Activated CD8-positive, alpha-beta memory T cell treated with anti-CD3 and anti-CD28 coated beads for 48 hours (primary cell): ENCODE measurements around the gene IQCC.
"Not testable (repeated sequence)": the region's sequence is repeated elsewhere in the genome, so short reads cannot be mapped to it uniquely, and the experiment has no call there.

Source experiments
- DNase-seq, 3 experiments: peaks; one replicate each; pipeline ENCODE4 v3.0.0-alpha.2; 2020; ENCODE audit warnings: low read depth in 2 of 3, low spot score in 2 of 3

The IQCC gene

GRCh38 chr1:32205401-32206370, at the start of gene IQCC:
Gene IQCC (plus strand): TSS chr1:32205671. CDS start chr1:32205682, 11 bp downstream.
- DNase-seq: peak; percentile 76 to 78 (median 77)

GRCh38 chr1:32159189-32159588, 46.3 kb upstream of the IQCC start:
- DNase-seq: no peak

- no peak for DNase-seq
Observed at GRCh38 chr1:32163405-32163804, 42.1 kb upstream of the IQCC start.

GRCh38 chr1:32165633-32166032, 39.8 kb upstream of the IQCC start:
- not testable (repeated sequence) for DNase-seq

- no peak for DNase-seq
Observed at GRCh38 chr1:32170991-32171390, 34.5 kb upstream of the IQCC start.

- no peak for DNase-seq
Observed at GRCh38 chr1:32172621-32173245, 32.7 kb upstream of the IQCC start.

GRCh38 chr1:32178380-32179192, 26.9 kb upstream of the IQCC start:
- DNase-seq: no peak

GRCh38 chr1:32179193-32179442, 26.4 kb upstream of the IQCC start:
- DNase-seq: no peak

GRCh38 chr1:32179443-32180185, 25.9 kb upstream of the IQCC start, which contains the start of gene TXLNA:
Gene TXLNA (plus strand): TSS chr1:32179675. CDS start chr1:32180346, 671 bp downstream.
- DNase-seq: peak; percentile 74 to 89 (median 86)

- no peak for DNase-seq
Observed at GRCh38 chr1:32180186-32181060, 25.0 kb upstream of the IQCC start.

GRCh38 chr1:32181065-32181464, 24.4 kb upstream of the IQCC start:
- DNase-seq: no peak

- DNase-seq: no peak
Observed at GRCh38 chr1:32181563-32181962, 23.9 kb upstream of the IQCC start.

- DNase-seq: no peak
Observed at GRCh38 chr1:32182060-32182459, 23.4 kb upstream of the IQCC start.

GRCh38 chr1:32184650-32185049, 20.8 kb upstream of the IQCC start:
- DNase-seq: no peak

GRCh38 chr1:32186077-32186476, 19.4 kb upstream of the IQCC start:
- DNase-seq: no peak

GRCh38 chr1:32186491-32186890, 19.0 kb upstream of the IQCC start:
- no peak for DNase-seq

GRCh38 chr1:32187850-32188249, 17.6 kb upstream of the IQCC start:
- no peak for DNase-seq

- DNase-seq: no peak
Observed at GRCh38 chr1:32192220-32192948, 13.1 kb upstream of the IQCC start.

- no peak for DNase-seq
Observed at GRCh38 chr1:32194984-32195383, 10.5 kb upstream of the IQCC start.
